MM.1S (cell line): Measurements from ENCODE around the gene HYOU1.

Experiments
- EZH2 ChIP-seq: fragments of 300-600 bp; sonication (generic); optimal IDR thresholded peaks from 2 replicates; pipeline ENCODE3; 2017; ENCODE audit warnings: low read depth, mild to moderate bottlenecking, antibody characterized with exemption, low read length, mixed read lengths
- TF ChIP-seq, protein P1 (sequence below): fragments of 300-600 bp; sonication (generic); IDR thresholded peaks from 2 replicates; pipeline ENCODE4 v1.5.1; 2016; ENCODE audit warnings: antibody characterized with exemption, low read length, mixed read lengths

DNA sequence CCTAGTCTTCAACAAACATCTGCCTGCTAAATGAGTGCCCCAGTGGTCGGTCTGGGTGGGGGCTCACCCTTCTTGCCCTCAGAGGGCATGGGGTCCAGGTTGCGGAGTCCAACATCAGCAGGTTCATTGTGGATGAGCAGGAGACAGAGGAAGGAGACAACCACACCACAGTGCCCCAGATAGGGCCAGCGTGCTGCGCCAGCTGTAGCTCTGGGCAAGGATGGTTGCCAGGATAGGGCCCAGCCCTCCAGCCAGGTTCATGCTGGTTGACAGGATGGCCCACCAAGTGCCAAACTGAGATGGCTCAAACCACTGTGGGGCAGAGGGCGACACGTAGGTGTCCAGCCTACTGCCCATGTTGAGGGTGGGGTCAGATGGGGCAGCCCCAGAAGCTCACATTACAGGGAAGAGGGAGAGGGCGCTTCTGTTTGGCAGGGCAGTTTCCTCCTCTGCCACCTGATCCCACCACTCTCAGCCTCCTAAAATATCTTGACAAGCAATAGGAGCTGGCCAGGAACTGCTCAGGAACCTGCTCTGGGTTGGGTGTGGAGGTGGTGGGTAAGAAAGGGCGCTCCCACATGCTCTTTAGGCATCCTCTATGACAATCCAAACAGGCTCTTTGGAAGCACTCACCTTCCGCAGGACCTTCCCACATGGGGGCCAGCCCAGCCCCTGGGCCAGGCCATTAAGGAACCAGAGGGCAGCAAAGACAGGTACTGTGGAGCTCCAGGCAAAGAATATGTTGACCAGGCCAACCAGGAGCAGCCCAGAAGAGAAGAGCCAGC lies 29.3 kb downstream of the HYOU1 start:
- TF ChIP-seq, protein P1, sequence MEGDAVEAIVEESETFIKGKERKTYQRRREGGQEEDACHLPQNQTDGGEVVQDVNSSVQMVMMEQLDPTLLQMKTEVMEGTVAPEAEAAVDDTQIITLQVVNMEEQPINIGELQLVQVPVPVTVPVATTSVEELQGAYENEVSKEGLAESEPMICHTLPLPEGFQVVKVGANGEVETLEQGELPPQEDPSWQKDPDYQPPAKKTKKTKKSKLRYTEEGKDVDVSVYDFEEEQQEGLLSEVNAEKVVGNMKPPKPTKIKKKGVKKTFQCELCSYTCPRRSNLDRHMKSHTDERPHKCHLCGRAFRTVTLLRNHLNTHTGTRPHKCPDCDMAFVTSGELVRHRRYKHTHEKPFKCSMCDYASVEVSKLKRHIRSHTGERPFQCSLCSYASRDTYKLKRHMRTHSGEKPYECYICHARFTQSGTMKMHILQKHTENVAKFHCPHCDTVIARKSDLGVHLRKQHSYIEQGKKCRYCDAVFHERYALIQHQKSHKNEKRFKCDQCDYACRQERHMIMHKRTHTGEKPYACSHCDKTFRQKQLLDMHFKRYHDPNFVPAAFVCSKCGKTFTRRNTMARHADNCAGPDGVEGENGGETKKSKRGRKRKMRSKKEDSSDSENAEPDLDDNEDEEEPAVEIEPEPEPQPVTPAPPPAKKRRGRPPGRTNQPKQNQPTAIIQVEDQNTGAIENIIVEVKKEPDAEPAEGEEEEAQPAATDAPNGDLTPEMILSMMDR: no peak
- TF ChIP-seq EZH2: no peak
